ENCODE measurements around the gene PDE1C.
"Not testable (repeated sequence)": the region's sequence is repeated elsewhere in the genome, so short reads cannot be mapped to it uniquely, and the experiment has no call there.

Gene PDE1C

DNA sequence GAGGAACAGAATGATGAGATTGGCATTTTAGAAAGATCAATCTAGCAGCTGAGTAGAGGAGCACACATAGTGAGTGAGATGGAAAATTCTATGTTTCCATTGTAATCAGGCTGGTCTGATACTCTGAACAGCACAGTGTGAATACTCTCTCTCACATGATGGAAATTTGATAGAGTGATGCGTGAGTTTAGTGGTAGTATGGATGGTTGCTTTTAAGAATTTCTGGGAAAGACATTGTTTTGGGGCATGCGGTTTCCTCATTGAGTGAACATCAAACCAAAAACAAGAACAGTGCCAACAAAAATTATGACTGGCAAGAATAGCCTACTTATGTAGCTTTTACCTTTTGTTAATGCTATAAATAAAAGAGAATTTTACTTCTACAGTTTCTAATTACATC is 183.2 kb downstream of the PDE1C start:
- DNase-seq: no peak

DNA sequence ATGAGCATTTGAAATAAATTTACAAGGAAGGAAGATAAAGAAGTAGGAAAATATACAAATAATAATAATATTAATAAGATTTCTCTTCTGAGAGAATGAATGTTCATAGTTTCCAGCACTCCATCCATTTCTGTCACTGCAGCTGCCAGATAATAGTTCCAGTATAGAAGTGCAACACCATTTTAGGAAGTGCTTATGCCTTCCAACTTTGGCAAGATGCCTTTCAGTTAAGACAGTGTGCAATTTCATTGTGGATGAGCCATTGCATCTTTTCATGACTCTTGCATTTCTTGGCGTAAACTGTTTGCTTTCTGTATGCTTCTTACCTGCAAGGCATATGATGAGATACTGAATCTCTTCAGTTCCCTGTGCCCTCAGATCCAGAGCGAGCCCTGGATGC is 185.0 kb downstream of the PDE1C start:
- no peak for DNase-seq

DNA sequence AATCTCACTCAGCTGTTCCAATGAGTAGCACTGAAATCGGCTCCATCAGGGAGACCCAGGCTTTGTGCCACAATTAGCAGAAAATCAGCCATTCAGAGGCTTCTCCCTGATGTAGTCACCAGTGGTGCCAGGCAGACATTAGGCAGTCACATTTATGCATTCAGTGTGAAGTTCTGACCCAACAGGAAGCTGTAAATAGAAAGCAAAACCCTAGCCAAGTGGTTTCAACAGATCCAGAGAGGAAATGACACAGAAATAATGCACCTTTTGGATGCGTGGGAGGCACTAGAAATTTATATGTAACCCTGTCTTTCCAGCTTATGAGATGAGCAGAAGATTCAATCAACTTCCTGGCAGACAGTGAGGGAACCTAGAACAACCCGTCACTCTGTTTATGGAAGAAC is 186.4 kb downstream of the PDE1C start:
- DNase-seq: peak; percentile 47

DNA sequence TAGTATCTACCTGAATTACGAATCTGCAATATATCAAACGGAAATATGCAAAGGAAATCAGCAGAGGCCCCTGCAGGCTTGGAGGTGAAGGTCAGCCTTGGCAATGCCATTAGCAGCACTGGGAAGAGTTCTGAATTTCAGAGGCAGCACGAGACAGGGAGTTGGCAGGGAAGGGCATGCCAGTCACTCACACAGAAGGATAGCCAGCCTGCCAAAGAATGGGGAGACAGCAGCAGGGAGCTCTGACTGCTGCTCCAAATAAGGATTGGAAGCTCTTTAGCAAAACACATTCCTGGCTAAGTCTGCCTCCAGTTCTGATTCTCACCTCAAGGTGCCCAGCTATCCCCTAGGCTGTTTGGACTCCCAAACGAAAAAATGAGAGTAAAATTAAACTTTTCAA is 188.0 kb downstream of the PDE1C start:
- DNase-seq: no peak

DNA sequence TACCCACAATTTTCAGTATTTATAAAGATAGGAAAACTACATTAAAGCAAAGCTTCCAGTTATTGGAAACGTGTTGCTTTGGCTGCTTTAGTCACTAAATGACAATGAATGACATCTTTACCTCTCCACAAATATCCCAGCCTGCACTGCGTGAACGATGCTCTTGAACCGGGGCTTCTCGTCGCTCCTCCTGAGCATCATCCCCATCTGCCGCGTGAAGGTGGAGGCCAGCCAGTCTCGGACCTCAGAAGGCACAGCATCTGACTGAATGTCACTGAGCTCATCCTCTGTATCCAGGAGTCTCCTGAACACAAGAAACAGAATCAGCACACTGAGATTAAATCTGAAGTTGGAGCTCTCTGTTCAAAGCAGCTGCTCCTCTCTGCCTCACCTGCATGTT is 191.3 kb downstream of the PDE1C start:
- no peak for DNase-seq

DNA sequence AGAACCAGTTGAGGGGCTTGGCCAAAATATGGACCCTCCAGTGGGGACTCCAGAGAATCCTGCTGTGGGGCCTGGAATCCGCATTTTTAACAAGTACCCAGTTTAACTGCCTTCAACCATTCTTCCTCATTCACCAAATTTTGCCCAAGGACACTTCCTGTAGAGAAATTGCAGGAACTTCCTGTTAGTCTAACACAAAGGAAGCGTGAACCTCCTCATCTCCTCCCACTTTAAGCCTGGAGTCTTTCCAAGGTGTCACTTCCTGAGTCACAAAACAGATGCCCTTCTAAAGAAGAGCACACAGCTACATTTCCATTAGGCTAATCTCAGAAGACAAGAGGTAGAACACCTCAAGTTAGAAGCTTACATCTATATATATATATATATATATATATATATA is 194.8 kb downstream of the PDE1C start:
- DNase-seq: peak; percentile 32

DNA sequence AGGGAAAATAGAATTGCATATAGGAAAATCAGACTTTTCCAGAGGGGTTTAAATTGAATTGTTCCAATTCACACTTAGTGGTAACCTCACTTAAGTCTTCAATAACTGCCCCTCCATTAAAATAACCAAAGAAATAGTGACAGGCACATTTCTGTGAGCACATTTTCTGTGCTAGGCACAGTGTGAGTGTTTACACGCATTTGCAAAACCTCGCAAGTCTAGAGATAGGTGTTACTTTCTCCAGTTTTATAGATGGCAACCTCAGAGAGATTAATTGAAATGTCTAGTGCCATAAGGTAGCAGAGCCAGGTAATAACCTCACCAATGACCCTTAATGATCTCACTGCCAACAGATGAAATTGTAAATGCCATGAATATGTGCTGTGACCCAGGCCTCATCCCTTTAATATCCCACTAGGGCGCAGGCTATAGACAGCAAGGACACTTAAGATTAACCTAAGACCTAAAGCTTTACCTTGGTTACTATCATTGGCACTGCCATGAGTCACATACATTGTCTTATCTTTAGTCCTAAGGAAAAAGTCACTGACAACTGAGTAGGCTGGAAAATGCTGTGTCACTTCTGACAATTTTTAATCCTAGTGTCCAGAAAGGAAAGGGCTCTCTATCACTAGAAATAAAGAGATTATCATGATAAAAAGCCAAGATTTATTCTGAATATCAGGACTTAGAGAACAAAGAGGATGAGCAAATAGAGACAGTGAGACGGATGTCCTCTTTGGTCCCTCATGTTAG is 195.4 kb downstream of the PDE1C start:
- no peak for DNase-seq

DNA sequence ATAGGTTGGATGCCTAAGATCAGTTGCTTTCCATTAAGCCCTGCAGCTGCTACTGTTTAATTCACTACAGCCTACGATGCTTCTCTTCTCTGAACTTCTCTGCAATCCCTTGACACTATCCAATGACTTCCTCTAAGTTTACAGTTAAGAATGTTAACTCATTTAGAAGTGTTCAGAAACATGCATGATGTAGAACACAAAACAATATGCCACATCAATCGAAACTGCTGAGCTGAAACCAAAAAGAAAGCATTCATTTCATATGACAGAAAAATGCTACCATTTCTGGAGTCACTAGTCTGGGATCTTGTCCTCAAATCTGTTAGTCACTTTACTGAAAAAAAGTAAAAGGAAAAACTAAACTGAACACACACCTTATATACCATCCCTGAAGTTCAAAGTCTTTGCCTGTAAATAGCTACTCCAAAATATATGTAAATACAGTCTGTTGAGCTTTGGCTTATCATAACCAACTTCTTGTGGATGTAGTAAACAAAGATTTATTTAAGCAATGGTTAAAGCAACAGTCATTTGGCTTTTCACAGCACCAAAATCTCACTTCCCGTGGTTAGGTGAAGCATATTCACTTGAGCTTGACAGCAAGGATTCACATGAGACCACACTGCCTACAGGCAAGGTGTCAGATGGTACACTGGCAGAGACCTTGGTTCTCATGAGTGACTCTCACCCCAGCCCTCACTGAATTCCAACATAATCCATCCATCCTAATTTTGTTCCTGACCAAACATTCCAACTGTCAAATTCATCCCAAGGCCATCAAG is 196.2 kb downstream of the PDE1C start:
- DNase-seq: no peak

DNA sequence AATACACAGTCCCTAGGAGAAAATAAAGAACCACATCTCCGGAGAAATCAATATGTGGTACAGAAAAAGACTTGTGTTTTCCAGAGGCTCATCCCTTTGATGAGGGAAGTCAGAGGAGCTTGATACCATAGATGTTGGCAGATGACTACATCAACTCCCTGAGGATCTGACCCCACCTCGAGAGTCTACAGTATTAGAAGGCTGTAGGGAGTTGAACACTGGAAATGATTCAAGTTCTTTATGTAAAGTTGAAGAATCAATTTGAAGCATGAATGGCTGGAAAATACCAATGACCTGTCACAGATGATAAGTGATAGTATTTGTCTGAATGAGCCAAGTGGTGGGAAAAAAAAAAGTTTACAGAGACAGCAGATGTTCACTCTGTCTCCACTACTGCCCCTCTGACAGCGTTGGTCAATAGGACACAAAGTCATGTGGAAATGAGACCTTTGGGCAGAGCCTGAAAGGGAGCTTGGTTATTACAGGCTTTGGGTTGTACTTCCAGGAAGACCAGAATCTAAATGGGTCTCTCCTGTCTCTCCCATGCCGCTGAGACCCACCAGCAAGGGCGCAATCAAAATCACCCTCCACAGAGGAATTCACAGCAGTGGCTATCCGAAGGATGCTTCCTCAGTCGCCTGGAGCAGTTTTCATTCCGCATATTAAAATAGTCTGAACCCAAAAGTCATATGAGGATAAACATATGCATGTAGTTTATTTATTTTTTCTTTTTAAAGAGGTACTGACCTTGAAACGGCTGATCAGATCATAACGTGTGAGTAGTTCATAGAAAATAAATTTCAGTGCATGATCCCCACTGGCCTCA is 197.4 kb downstream of the PDE1C start:
- DNase-seq: no peak

DNA sequence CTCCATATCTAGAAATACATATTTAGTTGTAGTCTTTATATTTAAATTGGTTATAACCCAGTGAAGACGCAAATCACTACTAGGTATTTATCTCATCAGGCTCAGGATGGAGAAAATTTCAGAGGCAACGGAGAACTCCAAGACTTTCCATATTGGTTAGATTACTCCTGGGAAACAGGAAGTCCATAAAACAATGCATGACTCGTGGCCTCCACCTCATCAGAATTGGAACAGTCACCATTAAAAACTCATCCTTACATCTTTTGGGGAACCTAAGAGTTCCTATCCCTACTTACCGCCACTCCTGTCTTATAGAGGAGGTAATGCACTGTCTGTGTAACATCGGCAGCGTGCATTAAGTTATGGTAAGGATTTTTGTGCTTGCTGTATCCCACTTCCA is 205.6 kb downstream of the PDE1C start:
- no peak for DNase-seq

DNA sequence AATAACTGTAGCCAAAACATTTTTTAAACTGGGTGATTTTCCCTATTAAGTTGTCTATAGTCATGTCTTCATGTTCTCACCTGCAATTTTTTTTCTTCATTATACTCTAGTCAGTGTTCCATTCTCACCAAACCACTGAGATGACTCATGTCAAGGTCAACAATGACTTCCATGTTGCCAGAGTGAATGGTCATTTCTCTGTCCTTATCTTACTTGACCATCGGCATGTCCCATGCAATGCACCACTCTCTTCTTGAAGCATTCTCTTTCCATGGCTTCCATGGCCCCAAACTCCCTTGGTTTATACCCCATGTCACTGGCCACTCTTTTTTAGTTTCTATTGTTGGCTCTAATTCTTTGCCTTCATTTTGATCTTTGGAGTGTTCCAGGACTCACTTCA is 209.3 kb downstream of the PDE1C start:
- DNase-seq: no peak

DNA sequence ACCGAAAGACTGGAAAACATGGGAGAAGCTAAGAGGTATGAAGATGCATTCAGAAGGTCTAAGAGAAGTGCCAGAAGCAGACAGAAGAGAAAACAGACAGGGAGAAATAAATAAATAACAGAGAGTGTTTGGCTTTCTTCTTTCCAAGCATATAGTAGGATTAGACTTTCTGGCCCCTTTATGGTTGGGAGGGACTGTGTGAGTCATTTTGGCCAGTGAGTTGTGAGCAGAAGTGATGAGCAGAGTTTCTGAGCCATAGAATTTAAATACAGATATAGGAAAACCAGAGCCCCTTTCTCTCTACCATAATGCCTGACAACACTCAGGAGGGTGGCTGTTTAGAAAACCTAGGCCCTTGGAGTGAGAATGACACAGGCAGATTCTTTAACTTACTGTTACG is 212.2 kb downstream of the PDE1C start:
- no peak for DNase-seq

DNA sequence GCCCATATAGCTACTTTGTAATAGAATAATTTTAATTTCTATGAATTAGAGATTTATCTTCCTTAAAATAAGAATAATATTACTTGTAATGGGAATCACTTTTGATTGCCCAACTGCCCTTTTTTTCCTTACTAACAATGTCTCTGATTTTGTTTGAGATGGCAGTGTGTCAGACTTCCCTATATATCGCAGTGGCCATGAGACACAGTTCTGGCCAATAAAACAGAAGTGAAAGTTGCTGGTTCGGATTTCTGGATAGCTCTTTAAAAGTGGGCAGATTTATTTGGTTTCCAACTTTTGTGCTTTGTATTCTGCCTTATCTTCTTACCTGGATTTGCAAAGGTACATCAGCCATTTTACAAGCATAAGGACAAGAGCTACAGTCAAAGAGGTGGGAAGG is 213.0 kb downstream of the PDE1C start:
- DNase-seq: no peak

DNA sequence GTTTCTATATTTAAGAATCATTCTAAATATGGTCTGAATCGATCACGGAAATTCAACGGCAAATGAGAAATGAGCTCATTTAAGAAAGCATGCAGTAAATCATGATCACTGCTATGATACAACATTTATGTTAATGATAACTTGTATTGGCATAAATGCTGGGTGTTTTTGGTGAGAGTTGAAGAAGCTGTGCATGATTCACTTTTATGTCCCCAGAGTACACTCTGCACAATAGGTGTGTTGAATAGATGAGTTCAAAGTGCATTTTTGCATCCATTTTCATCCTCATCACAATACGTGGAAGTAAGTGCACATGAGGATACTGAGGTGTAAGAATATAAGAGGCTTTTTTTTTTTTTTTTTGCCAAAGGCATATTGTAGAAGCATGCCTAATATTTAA is 213.9 kb downstream of the PDE1C start:
- DNase-seq: no peak

DNA sequence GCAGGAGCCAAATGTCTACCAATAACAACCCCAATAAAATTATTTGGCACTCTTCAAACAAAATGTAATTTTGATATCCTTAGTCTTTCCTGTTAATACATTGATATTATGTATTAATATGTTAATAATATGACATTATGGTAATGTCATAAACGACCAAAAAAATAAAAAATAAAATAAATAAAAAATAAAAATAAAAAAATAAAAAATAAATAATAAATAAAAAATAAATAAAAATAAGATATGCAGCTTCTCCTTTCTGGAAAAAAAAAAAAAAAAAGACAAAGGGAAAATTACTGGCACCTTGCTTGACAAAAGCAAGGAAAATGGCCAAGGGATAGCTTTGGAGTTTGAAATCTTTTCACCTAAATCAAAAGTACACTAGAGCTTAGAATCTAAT is 214.7 kb downstream of the PDE1C start:
- no peak for DNase-seq

DNA sequence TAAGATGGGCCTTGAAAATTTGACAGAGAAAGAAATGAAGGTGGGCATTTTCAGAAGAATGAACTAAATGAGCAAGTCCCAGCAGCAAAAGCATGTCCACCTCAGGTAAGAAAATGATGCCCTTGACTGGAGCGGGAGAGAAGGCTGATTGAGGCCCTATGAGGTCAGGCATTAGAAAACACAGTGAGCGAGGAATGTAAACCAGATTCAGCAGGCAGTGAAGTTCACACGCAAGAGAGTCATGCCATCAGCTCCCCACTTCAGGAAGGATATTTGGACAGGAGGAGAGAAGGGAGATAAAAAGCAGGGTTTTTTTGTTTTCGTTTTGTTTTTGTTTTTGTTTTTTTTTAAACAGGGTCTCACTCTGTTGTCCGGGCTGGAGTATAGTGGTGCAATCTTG is 216.8 kb downstream of the PDE1C start:
- DNase-seq: no peak

DNA sequence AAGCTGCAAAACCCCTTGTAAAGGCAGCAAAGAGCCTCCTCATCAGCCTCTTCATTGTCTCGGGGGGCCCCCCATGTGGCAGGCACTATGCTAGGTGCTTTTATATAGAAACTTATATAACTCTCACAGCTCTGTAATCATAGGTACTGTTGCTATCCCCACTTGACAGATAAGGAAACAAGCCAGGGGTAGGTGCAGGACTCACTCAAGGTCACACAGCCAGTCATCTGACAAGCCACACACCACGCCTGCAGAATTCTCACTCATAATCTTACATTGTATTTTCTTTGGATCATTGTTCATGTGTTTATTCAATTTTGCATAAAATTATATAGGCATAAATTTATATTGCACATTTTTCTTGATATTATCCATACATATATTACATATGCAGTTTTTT is 217.7 kb downstream of the PDE1C start:
- no peak for DNase-seq

DNA sequence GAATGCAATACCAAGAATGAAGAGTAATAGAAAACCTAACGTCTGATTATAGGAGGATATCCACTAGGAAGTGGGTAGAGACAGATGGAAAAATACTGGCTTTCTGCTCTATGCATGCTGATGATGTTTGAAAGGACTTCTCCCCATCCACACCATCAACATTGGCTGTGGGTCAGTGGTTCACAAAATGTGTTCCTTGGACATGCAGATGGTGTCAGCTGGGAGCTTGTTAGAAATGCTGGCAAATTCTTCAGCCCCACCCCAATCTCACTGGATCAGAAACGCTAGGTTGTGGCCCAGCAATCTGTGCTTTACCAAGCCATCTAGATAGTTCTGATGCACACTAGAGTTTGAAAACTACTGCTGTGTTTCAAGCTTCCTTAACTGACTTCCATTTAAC is 219.1 kb downstream of the PDE1C start:
- DNase-seq: no peak

DNA sequence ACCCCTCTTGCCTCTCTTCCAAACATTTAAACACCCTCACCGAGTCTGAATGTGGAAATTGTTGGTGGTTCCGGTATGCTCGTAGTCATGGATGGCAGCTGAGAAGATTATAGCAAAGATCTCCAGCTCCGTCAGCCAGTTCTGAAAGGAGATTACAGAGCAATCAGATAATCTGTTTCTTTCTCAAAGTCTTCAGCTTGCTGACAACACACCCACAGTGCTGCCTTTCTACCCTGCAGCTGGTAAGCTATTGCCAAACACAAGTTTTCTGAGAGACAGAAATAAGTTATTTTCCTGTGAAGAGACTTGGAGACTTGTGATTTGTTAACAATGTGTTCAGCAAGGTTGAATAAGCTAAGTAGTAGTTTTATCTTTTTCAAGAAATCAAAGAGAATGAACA is 219.6 kb downstream of the PDE1C start:
- no peak for DNase-seq

DNA sequence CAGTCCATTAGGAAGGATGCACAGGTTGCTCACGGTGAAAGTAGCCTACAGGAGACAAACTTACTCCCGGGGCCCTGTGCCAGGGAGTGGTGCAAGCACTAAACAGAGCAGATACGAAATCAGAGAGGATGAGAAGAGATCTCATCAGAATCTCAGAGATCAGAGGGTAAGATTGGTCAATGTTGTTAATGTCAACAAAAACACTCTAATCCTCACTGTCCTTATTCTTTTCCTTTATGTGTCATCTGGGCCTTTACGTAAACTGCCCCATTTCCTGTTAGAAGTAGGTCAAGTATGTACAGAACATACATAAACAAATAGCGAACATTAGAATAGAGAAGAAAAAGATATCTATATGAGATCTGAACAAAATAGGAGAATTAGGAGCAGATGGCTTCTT is 220.1 kb downstream of the PDE1C start:
- no peak for DNase-seq

DNA sequence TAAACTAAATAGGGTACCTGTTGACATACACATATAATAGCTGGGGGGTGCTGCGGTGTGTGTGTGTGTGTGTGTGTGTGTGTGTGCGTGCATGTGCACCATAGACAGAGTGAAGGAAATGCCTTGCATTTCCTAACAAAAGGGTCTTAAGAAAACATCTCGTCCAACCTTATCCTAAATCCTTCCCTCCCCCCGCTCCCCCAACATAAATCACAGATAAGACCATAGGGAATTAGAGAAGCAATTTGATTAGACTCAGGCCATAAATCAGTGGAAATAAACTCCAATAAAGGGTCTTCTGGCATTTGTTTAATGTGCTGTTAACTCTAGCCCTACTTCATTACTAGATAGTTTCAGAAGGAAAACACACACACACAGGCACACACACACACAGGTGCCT is 234.7 kb downstream of the PDE1C start:
- DNase-seq: no peak

DNA sequence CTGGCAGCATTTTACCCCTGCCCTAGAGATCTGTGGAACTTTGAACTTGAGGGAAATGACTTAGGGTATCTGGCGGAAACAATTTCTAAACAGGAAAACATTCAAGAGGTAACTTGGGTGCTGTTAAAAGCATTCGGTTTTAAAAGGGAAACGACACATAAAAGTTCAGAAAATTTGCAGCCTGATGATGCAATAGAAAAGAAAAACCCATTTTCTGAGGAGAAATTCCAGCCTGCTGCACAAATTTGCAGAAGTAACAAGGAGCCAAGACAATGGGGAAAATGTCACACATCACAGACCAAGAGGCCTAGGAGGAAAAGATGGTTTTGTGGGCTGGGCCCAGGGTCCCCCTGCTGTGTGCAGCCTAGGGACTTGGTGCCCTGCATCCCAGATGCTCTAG is 236.6 kb downstream of the PDE1C start:
- not testable (repeated sequence) for DNase-seq

DNA sequence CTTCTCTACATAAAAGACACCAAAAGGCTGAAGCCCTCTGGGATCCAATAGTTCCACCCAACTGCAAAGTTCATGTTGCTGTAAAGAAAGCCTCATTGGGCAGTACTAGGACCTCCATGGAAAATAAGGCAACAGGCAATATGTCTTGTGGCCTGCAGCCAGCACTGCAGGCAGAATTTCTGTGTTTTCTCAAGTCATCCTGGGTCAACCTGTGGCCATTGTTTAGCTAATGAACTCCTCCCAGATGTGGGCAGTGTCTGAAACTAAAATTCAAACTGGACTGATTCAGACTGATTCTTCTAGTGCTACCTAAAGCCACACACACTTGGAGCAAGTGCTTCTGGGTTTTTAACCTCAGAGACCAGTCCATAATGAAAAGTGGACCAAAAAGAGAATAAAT is 241.7 kb downstream of the PDE1C start:
- no peak for DNase-seq

DNA sequence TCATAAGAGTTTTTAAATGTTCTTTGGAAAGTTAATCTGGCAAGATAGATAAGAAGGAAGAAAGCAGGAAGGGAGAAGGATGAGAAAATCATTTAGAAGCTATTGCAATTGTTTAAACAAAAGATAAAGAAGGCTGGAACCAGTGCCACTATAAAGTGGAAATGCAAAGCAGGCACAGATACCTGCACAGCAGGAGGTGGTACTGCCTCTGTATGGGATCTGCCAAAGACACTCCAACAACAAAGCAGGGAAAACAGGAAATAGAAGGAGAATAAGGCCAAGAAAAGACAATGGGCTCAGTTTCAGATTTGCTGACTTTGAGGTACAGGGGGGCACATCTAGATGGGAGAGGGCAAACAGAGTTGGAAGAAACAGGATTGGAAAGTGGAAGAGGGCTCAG is 244.6 kb downstream of the PDE1C start:
- no peak for DNase-seq
